Ascending aorta (tissue), 2 donors: ENCODE data around the gene ZBED1. TPM values are rescaled to one million over a fixed set of nuclear protein-coding genes. Genes with fewer than 3 reads are reported as not detected.
"Not testable (repeated sequence)": the region's sequence is repeated elsewhere in the genome, so short reads cannot be mapped to it uniquely, and the experiment has no call there.

Source experiments
- DNase-seq, 2 donors: peaks; one replicate each; pipeline ENCODE4 v3.0.0-alpha.2; 2019; ENCODE audit warnings: low spot score in 2 of 2
- H3K27ac ChIP-seq, 2 donors: fragments of 200-600 bp; sonication (generic); one replicate each; pipeline ENCODE4 v1.5.1; 2016 to 2017; ENCODE audit warnings: mild to moderate bottlenecking in 1 of 2
- H3K27me3 ChIP-seq: fragments of 200-600 bp; sonication (generic); one replicate; pipeline ENCODE4 v1.5.1; 2017
- H3K36me3 ChIP-seq, 2 donors: fragments of 200-600 bp; sonication (generic); one replicate each; pipeline ENCODE4 v1.5.1; 2016
- H3K4me1 ChIP-seq, 2 donors: fragments of 200-600 bp; sonication (generic); one replicate each; pipeline ENCODE4 v1.5.1; 2016 to 2017; ENCODE audit warnings: mild to moderate bottlenecking in 1 of 2
- H3K4me3 ChIP-seq, 2 donors: fragments of 200-600 bp; sonication (generic); one replicate each; pipeline ENCODE4 v1.5.1; 2016 to 2017; ENCODE audit warnings: mild to moderate bottlenecking in 1 of 2
- H3K9me3 ChIP-seq, 2 donors: fragments of 200-600 bp; sonication (generic); one replicate each; pipeline ENCODE4 v1.5.1; 2016
- intact Hi-C: fragments of 100-400 bp; cut with DNase I; formaldehyde crosslinking; loops from one replicate; pipeline ENCODE4 v1.15.1; 2023
- total RNA-seq: library from RNA; depleted of rRNA; stranded (reverse); fragments of >200 nt; gene quantifications from one replicate; pipeline ENCODE4 v1.1.0, GENCODE V29; 2016
- TF ChIP-seq, protein P1 (sequence below), 3 experiments: fragments of 200-600 bp in 2 of 3; fragments of 450-650 bp in 1 of 3; sonication (generic) in 2 of 3; IDR thresholded peaks; one replicate each; pipeline ENCODE4 v1.5.1; 2016 to 2019; ENCODE audit warnings: antibody characterized with exemption in 3 of 3, mild to moderate bottlenecking in 1 of 3, moderate library complexity in 1 of 3

Gene ZBED1
- total RNA-seq, 1 donor from 2014 or later = 34.6 TPM

DNA sequence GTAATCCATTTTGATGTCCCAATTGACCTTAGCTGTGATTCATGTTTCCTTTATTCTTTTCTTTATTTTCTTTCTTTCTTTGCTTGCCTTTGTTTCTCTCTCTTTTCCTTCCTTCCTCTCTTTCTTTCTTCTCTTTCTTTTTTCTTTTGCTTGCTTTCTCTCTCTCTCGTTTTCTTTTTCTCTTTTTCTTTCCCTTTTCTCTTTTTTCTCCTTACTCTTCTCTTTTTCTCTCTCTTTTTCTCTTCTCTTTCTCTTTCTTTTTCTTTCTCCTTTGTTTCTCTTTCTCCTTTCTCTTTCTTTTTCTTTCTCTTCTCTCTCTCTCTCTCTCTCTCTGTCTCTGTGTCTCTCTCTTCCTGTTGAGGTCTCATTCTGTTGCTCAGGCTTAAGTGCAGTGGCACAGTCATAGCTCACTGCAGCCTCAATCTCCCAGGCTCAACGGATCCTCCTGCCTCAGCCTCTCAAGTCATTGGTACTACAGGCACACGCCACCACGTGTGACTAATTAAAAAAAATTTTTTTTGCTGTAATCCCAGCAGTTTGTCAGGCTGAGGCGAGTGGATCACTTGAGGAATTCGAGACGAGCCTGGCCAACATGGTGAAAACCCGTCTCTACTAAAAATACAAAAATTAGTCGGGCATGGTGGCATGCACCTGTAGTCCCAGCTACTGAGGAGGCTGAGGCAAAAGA, 8.0 kb upstream of the ZBED1 start:
- Histone ChIP-seq H3K27me3 (no peaks in the 10 kb centered on the region), H3K4me1 (no peaks in the 10 kb centered on the region), H3K4me3 (no peak overlapping the region), H3K27ac (no peak overlapping the region), H3K36me3 (no peaks in the 10 kb centered on the region), H3K9me3 (no peaks in the 10 kb centered on the region)
- intact Hi-C loops = loop anchor here (10.0 kb wide), 1 partner anchor 186 kb away; the partner anchor contains the start of gene CD99
- TF ChIP-seq, protein P1, sequence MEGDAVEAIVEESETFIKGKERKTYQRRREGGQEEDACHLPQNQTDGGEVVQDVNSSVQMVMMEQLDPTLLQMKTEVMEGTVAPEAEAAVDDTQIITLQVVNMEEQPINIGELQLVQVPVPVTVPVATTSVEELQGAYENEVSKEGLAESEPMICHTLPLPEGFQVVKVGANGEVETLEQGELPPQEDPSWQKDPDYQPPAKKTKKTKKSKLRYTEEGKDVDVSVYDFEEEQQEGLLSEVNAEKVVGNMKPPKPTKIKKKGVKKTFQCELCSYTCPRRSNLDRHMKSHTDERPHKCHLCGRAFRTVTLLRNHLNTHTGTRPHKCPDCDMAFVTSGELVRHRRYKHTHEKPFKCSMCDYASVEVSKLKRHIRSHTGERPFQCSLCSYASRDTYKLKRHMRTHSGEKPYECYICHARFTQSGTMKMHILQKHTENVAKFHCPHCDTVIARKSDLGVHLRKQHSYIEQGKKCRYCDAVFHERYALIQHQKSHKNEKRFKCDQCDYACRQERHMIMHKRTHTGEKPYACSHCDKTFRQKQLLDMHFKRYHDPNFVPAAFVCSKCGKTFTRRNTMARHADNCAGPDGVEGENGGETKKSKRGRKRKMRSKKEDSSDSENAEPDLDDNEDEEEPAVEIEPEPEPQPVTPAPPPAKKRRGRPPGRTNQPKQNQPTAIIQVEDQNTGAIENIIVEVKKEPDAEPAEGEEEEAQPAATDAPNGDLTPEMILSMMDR (IDR thresholded peaks at IDR 0.05) = no peak
- no peak for DNase-seq

DNA sequence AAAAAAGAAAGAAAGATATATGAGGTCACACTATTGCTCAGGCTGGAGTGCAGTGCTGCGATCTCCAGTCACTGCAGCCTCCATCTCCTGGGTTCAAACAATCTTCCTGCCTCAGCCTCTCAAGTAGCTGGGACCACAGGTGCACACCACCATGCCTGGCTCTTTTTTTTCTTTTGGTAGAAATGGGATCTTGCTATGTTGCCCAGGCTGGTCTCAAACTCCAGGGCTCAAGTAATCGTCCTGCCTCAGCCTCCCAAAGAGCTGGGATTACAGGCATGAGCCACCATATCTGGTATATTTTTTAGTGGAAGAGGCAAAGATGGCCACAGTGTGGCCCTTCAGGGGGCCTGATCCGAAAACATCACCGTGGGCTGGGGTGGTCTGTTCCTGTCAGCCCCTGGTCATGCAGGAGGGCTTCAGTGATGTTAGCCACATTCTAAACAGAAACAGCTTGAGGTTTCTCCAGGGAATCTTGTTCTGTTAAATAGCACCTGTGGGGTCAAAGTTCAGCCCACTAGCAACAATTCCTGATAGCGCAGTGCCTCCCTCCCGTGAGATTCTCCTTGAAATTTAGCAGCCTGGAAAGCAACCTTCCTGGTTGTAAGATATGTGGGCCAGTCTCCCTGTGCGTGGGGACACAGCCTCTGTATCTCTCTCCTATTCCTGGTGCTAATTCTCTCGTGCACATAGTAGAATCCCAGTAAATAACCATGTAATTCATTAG, 7.3 kb upstream of the ZBED1 start:
- Histone ChIP-seq H3K27me3 (no peaks in the 10 kb centered on the region), H3K4me3 (no peak overlapping the region), H3K27ac (no peak overlapping the region), H3K36me3 (no peaks in the 10 kb centered on the region), H3K9me3 (no peaks in the 10 kb centered on the region), H3K4me1 (no peaks in the 10 kb centered on the region)
- TF ChIP-seq, protein P1 (IDR thresholded peaks at IDR 0.05) = no peak
- intact Hi-C loops = loop anchor here (10.0 kb wide), 1 partner anchor 187 kb away; the partner anchor contains the start of gene CD99
- DNase-seq = no peak

DNA sequence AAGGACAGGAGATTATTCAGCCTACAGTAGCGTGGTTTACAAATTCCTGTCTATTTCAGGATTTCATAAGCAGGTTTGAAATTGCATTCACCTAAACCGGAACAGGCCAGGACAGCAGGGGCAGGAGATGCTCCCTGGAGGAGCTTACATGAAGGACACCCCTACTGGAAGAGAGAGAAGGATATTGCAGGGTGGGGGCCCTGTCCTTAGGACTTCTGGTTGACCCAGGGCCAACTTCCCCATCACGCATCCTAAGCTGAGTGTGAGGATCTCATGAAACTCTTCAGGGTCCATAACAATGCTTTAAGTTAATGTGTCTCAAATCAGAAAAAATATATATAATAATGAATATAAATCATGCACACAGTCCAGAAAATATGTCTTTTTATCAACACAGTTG, 6.4 kb upstream of the ZBED1 start:
- H3K36me3 ChIP-seq = no peaks in the 10 kb centered on the region
- H3K4me1 ChIP-seq = no peaks in the 10 kb centered on the region
- H3K9me3 ChIP-seq = no peaks in the 10 kb centered on the region
- no peak for DNase-seq
- H3K27ac ChIP-seq = no peak overlapping the region
- no peaks in the 10 kb centered on the region for H3K27me3 ChIP-seq
- no peak overlapping the region for H3K4me3 ChIP-seq
- TF ChIP-seq, protein P1 (IDR thresholded peaks at IDR 0.05) = no peak
- intact Hi-C loops = loop anchor here (10.0 kb wide), 1 partner anchor 188 kb away; the partner anchor contains the start of gene CD99

DNA sequence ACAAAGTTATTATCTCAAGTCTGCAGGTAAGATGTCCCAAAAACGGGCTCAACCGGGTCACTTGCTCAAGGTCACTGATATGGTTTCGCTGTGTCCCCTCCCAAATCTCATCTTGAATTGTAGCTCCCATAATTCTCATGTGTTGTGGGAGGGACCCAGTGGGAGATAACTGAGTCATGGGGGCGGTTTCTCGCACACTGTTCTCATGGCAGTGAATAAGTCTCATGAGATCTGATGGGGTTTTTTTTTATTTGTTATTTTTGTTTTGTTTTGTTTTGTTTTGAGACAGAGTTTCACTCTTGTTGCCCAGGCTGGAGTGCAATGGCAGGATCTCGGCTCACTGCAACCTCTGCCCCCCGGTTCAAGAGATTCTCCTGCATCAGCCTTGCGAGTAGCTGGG, 4.6 kb upstream of the ZBED1 start:
- not testable (repeated sequence) for H3K4me3 ChIP-seq, H3K27me3 ChIP-seq, H3K4me1 ChIP-seq, H3K9me3 ChIP-seq, H3K36me3 ChIP-seq, H3K27ac ChIP-seq
- intact Hi-C loops = loop anchor here (10.0 kb wide), 1 partner anchor 189 kb away; the partner anchor contains the start of gene CD99
- DNase-seq = peak in 1 of 2 donors; percentile 35

DNA sequence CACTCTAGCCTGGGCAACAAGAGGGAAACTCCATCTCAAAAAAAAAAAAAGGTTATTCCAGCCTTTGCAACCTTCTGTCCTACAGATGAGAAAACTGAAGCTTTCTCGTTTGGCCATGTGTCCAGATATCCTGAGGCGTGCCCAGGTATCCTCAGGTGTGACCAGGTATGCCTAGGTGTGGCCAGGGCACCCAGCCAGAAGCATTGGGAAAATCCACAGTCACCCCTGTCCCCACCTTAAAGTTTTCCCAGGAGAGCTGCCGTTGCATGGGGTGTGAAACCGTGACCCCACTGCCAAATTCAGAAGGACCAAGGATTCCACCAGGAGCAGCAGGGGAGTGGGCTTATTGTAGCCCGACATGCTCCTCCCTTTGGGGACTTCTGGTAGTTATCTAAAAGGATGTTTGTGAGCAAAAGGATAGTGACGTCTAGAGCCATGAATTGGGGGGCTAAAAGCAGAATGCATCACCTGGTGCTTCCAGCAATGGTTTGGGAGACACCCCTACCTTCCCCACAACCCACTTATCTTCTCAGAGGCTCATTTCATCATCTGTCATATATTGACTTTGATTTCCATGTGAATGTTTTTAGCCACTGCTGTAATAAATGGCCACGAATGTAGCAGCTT, 4.0 kb upstream of the ZBED1 start:
- Histone ChIP-seq H3K36me3 (no peaks in the 10 kb centered on the region), H3K4me3 (no peak overlapping the region), H3K27me3 (no peaks in the 10 kb centered on the region), H3K4me1 (peaks cover 0 to 4% of the 10 kb centered on the region in 2 donors), H3K27ac (no peak overlapping the region), H3K9me3 (no peaks in the 10 kb centered on the region)
- DNase-seq = peak in 1 of 2 donors; percentile 21
- intact Hi-C loops = loop anchor here (5.0 to 10.0 kb wide), 4 partner anchors 102 to 1053 kb away; partner anchors contain the start of genes ASMTL and CD99
- TF ChIP-seq, protein P1 (IDR thresholded peaks at IDR 0.05) = no peak
